ENCODE data around the gene SMIM27. TPM values are rescaled to one million over a fixed set of nuclear protein-coding genes. Genes with fewer than 3 reads are reported as not detected.

SMIM27 gene
- total and polyA plus RNA-seq, 2 of the 4 experiments (the other 2 are of a cell fraction), result 1.1 to 3.4 TPM

DNA sequence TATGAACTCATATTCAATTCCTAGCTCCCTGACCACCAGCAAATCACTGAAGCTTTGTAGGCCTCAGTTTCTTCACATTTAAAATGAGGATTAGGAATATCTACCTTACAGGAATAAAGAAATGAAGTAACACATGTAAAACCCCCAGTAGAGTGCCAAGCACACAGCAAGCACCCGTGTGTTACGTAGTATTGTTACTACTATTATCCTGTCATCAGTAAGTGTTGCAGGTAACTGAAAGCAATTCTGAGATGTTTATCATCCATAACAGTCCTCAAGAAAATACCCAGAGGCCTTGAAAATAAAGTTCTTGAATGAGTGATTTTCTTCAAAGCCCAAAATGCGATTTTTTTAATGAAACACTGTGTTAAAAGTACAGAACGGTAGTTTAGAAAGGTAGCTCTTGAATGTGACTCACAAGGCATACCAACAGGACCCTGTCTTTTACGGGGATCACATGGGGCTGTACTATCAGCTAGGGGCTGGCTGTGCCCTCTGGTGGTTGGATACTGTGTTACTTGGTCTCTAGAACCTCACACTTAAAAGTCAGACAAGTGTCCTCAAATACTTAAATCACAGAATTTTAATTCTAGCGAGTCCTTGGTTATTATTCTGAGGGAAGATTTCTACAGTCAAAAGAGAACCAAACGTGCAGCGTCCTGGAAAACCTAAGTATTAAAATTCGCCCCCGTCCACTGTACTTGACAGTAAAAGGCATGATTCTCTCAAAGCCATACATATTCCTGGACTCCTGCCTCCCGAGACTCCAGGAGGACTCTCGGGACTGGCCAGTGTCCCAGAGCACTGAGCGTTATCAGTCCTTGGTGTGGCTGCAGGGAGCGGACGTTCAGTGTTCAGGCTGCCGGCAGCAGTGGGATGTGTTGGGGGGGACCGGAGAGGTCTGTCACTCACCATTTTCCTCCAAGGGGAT, 20.1 kb downstream of the SMIM27 start:
- H4K91ac ChIP-seq (ENCODE audit: insufficient read depth, low read depth, low read length), result no peak overlapping the region
- H4K20me1 ChIP-seq (ENCODE audit: insufficient read depth, low read length), result peaks cover 3% of the 10 kb centered on the region; the same call in 1 of the 2 replicates
- in situ Hi-C loops (cut with MboI; ENCODE audit: low sequenced_read_pairs), result no loop called here
- no peak overlapping the region for H3K14ac ChIP-seq (replicated peaks; ENCODE audit: low read depth, low read length)
- H3K4ac ChIP-seq (ENCODE audit: low read depth, low read length), result no peak overlapping the region
- H3K18ac ChIP-seq (ENCODE audit: low read depth, low read length), result no peak overlapping the region
- peak overlapping the region; percentile 91 for H3K4me2 ChIP-seq (ENCODE audit: low read depth, low read length)
- no peaks in the 10 kb centered on the region for H3K4me1 ChIP-seq (ENCODE audit: control insufficient read depth, insufficient read depth, low read length)
- no peaks in the 10 kb centered on the region for H3K9me3 ChIP-seq (ENCODE audit: control insufficient read depth, insufficient read depth, low read length)
- intact Hi-C loops (cut with micrococcal nuclease), result loop anchor here (1.0 to 5.0 kb wide), 3 partner anchors 46 to 193 kb away; partner anchors contain the start of gene RIGI
- H2BK15ac ChIP-seq (ENCODE audit: low read depth, low read length), result no peak overlapping the region
- no peak overlapping the region for H2BK20ac ChIP-seq (ENCODE audit: low read depth, low read length)
- peak overlapping the region; percentile 79 for H3K4me3 ChIP-seq (ENCODE audit: insufficient read depth, low read depth, low read length)
- H2AK9ac ChIP-seq (replicated peaks; ENCODE audit: low read depth, low read length, poor library complexity), result no peak overlapping the region
- H3K23ac ChIP-seq (ENCODE audit: low read depth, low read length), result no peak overlapping the region
- H3K9ac ChIP-seq (ENCODE audit: low read depth, low read length), result peak overlapping the region; percentile 91
- ChIA-PET POLR2A (ENCODE audit: unreplicated experiment) (interaction anchor here (0.6 to 1.0 kb wide), 2 partner anchors 187 to 193 kb away, joined by 4 read pairs; no protein-coding TSS in a partner anchor), CTCF (interaction anchor here (0.7 to 11.5 kb wide), 9 partner anchors 10 to 195 kb away, joined by 3 to 189 read pairs (median 6); partner anchors contain the start of genes ACO1, RIGI, SMIM27 and TOPORS)
- H3K36me3 ChIP-seq (ENCODE audit: control insufficient read depth, insufficient read depth, low read length), result peaks cover 8% of the 10 kb centered on the region; the same call in 1 of the 2 replicates
- peak overlapping the region; percentile 94 for H2AFZ ChIP-seq (replicated peaks; ENCODE audit: low read length, poor library complexity)
- WGBS, 2 experiments (ENCODE audit: extremely low coverage in 2 of 2, insufficient read length in 1 of 2), result 0% methylated on average over 2 of the region's 17 CpGs; no CpG with 5 or more reads in 1 of the 2 experiments
- peaks cover 5 to 19% of the 10 kb centered on the region in 2 experiments; a peak in 2 of 4 replicates for H3K79me1 ChIP-seq (ENCODE audit: low read depth in 1 of 2, low read length in 2 of 2)
- no peaks in the 10 kb centered on the region for H3K27me3 ChIP-seq (ENCODE audit: control insufficient read depth, insufficient read depth, low read length)
- peak overlapping the region; percentile 82 to 90; a peak in 2 of 4 replicates for H4K8ac ChIP-seq (ENCODE audit: low read depth in 2 of 2, low read length in 2 of 2)
- H2AK5ac ChIP-seq (ENCODE audit: low read depth, low read length), result no peak overlapping the region
- ATAC-seq (ENCODE audit: low read depth) (peak; percentile 81), DNase-seq (peak; percentile 82)
- no peak overlapping the region for H2BK120ac ChIP-seq (ENCODE audit: low read depth, low read length)
- peak overlapping the region; percentile 41 for H3K56ac ChIP-seq (ENCODE audit: extremely low read depth, insufficient read depth, low read length)
- TSS peak; percentile 44 for BruUV-seq (replicated peaks)
- TF ChIP-seq RAD21 (IDR thresholded peaks at IDR 0.05; ENCODE audit: low read length), result peak; percentile 74
- TF ChIP-seq, protein P1, sequence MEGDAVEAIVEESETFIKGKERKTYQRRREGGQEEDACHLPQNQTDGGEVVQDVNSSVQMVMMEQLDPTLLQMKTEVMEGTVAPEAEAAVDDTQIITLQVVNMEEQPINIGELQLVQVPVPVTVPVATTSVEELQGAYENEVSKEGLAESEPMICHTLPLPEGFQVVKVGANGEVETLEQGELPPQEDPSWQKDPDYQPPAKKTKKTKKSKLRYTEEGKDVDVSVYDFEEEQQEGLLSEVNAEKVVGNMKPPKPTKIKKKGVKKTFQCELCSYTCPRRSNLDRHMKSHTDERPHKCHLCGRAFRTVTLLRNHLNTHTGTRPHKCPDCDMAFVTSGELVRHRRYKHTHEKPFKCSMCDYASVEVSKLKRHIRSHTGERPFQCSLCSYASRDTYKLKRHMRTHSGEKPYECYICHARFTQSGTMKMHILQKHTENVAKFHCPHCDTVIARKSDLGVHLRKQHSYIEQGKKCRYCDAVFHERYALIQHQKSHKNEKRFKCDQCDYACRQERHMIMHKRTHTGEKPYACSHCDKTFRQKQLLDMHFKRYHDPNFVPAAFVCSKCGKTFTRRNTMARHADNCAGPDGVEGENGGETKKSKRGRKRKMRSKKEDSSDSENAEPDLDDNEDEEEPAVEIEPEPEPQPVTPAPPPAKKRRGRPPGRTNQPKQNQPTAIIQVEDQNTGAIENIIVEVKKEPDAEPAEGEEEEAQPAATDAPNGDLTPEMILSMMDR (conservative IDR thresholded peaks at IDR 0.05; ENCODE audit: low read depth, low read length), result peak; percentile 77
- no peak for TF ChIP-seq RFX5 (IDR thresholded peaks at IDR 0.05; ENCODE audit: low read depth, low read length)
- TF ChIP-seq, protein P2, sequence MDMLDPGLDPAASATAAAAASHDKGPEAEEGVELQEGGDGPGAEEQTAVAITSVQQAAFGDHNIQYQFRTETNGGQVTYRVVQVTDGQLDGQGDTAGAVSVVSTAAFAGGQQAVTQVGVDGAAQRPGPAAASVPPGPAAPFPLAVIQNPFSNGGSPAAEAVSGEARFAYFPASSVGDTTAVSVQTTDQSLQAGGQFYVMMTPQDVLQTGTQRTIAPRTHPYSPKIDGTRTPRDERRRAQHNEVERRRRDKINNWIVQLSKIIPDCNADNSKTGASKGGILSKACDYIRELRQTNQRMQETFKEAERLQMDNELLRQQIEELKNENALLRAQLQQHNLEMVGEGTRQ (IDR thresholded peaks at IDR 0.05; ENCODE audit: low read depth, low read length), result peak; percentile 88
- TF ChIP-seq CHD1 (IDR thresholded peaks at IDR 0.05; ENCODE audit: low read depth, low read length), result no peak
- TF ChIP-seq SMC3 (IDR thresholded peaks at IDR 0.05; ENCODE audit: low read depth, low read length), result peak; percentile 86
- H4K5ac ChIP-seq (ENCODE audit: low read depth, low read length), result no peak overlapping the region; the same call in 1 of the 2 replicates
- peak overlapping the region; percentile 18 for H2BK5ac ChIP-seq (ENCODE audit: low read depth, low read length, poor library complexity, severe bottlenecking)
- peak overlapping the region; percentile 78 for H3K27ac ChIP-seq (ENCODE audit: insufficient read depth, low read length)
- dilution Hi-C loops (cut with HindIII; ENCODE audit: low sequenced_read_pairs, unreplicated experiment), result loop anchor here (25.0 kb wide), 1 partner anchor 135 kb away; no protein-coding TSS in a partner anchor
- H3K9me1 ChIP-seq (ENCODE audit: insufficient read depth, low read length), result no peaks in the 10 kb centered on the region

All from IMR-90 (cell line).